Karpas-422 (cell line): ENCODE measurements around the gene TXNDC9. TPM values are rescaled to one million over a fixed set of nuclear protein-coding genes. Genes with fewer than 3 reads are reported as not detected.
"Not testable (repeated sequence)": the region's sequence is repeated elsewhere in the genome, so short reads cannot be mapped to it uniquely, and the experiment has no call there.

Experiments
- DNase-seq: peaks from one replicate; pipeline ENCODE4 v3.0.0-alpha.2; 2015
- H2AFZ ChIP-seq: fragments of 200-600 bp; sonication (generic); 2 replicates; pipeline ENCODE4 v1.6.1; 2014; ENCODE audit warnings: antibody characterized with exemption, low read length, mixed read lengths
- H3K27ac ChIP-seq: fragments of 200-600 bp; sonication (generic); 2 replicates; pipeline ENCODE4 v1.5.1; 2014; ENCODE audit warnings: mild to moderate bottlenecking, low read length, moderate library complexity
- H3K27me3 ChIP-seq: fragments of 200-600 bp; sonication (generic); 2 replicates; pipeline ENCODE4 v1.6.1; 2014; ENCODE audit warnings: low read length, mixed read lengths
- H3K36me3 ChIP-seq: fragments of 200-600 bp; sonication (generic); 2 replicates; pipeline ENCODE4 v1.6.1; 2014; ENCODE audit warnings: low read length, mixed read lengths; ENCODE audit not compliant: insufficient read depth
- H3K4me1 ChIP-seq: fragments of 200-600 bp; sonication (generic); 2 replicates; pipeline ENCODE4 v1.6.1; 2014; ENCODE audit warnings: mild to moderate bottlenecking, low read length, mixed read lengths
- H3K4me2 ChIP-seq: fragments of 200-600 bp; sonication (generic); 2 replicates; pipeline ENCODE4 v1.6.1; 2014; ENCODE audit warnings: low read length, low read depth, mild to moderate bottlenecking; ENCODE audit not compliant: poor library complexity, severe bottlenecking
- H3K4me3 ChIP-seq: fragments of 200-600 bp; sonication (generic); 2 replicates; pipeline ENCODE4 v1.5.1; 2014; ENCODE audit warnings: mild to moderate bottlenecking, antibody characterized with exemption, low read length, mixed read lengths
- H3K79me2 ChIP-seq: fragments of 200-600 bp; sonication (generic); 2 replicates; pipeline ENCODE4 v1.6.1; 2014; ENCODE audit warnings: mild to moderate bottlenecking, low read length, mixed read lengths
- H3K9ac ChIP-seq: fragments of 200-600 bp; sonication (generic); 2 replicates; pipeline ENCODE4 v1.6.0; 2014; ENCODE audit warnings: low read length
- H3K9me2 ChIP-seq: fragments of 200-600 bp; sonication (generic), shearing (Covaris generic); replicated peaks from 2 replicates; pipeline ENCODE4 v1.6.0; 2014; ENCODE audit warnings: mild to moderate bottlenecking, low read length, moderate library complexity; ENCODE audit not compliant: insufficient read depth
- H3K9me3 ChIP-seq: fragments of 300-700, 200-600 bp; sonication (generic); 2 replicates; pipeline ENCODE4 v1.6.1; 2014; ENCODE audit warnings: low read length, mixed read lengths
- H4K20me1 ChIP-seq: fragments of 200-600 bp; sonication (generic); 2 replicates; pipeline ENCODE4 v1.6.1; 2014; ENCODE audit warnings: mild to moderate bottlenecking, antibody characterized with exemption, low read length, low read depth; ENCODE audit not compliant: insufficient read depth
- total RNA-seq: library from RNA; depleted of rRNA; stranded (reverse); fragments of >200 nt; shearing (Covaris generic); gene quantifications from 2 replicates; pipeline ENCODE4 v1.2.3, GENCODE V29; 2014; ENCODE audit warnings: low replicate concordance

Gene TXNDC9
- total RNA-seq, 1 experiment from 2014 or later: 57.2 TPM

DNA sequence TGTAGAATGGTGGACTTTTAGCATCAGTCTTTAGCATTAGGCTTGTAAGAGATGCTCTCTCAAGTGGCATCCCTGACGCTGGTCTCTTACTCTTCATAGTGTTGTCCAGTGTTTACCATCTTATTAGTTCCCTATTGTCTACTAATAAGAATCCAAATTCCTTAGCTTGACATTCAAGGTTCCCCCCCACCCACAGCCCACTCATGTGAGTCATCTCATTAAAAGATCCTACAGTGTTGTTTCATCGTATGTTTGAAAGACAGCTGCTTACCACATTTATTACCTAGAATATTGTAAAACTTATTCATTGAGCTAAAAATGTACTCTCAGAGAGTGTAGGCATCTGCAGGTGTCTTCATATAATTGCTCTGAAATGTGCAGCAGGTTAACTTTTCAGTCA lies 29.5 kb upstream of the TXNDC9 start:
- no peaks in the 10 kb centered on the region for H3K4me1 ChIP-seq
- no peak overlapping the region for H3K4me3 ChIP-seq
- no peak overlapping the region for H2AFZ ChIP-seq
- no peak overlapping the region for H3K9ac ChIP-seq
- H3K9me3 ChIP-seq: no peaks in the 10 kb centered on the region
- peaks cover 86% of the 10 kb centered on the region for H3K36me3 ChIP-seq
- no peaks in the 10 kb centered on the region for H3K27me3 ChIP-seq
- H3K4me2 ChIP-seq: no peak overlapping the region
- peaks cover 51% of the 10 kb centered on the region for H3K79me2 ChIP-seq
- no peak overlapping the region for H3K27ac ChIP-seq
- DNase-seq: no peak
- H4K20me1 ChIP-seq: no peaks in the 10 kb centered on the region
- H3K9me2 ChIP-seq: no peaks in the 10 kb centered on the region

DNA sequence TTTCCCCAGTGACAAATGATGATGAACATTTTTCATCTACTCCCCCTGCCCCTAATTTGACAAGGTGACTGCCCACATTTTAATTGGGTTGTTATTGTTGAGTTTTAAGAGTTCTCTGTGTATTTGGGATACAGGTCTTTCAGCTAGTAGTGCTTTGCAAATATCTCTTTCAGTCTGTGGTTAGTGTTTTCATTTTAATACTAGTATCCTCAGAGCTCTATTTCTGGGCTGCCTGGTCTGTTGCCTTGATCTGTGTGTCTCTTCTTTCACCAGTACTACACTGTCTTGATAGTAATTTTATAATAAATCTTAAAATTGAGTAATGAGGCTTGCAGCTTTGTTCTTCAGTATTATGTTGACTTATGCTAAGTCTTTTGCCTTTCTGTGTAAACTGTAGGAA lies 20.7 kb upstream of the TXNDC9 start:
- H3K27me3 ChIP-seq: no peaks in the 10 kb centered on the region
- peaks cover 97% of the 10 kb centered on the region for H3K79me2 ChIP-seq
- H3K9me2 ChIP-seq: no peaks in the 10 kb centered on the region
- no peak overlapping the region for H3K27ac ChIP-seq
- H3K36me3 ChIP-seq: peaks cover 12% of the 10 kb centered on the region; the same call in 1 of the 2 replicates
- H3K4me2 ChIP-seq: no peak overlapping the region
- no peak overlapping the region for H3K4me3 ChIP-seq
- no peak overlapping the region for H2AFZ ChIP-seq
- no peak overlapping the region for H3K9ac ChIP-seq
- H3K4me1 ChIP-seq: peaks cover 24% of the 10 kb centered on the region
- H4K20me1 ChIP-seq: peaks cover 25% of the 10 kb centered on the region
- H3K9me3 ChIP-seq: no peaks in the 10 kb centered on the region
- no peak for DNase-seq

DNA sequence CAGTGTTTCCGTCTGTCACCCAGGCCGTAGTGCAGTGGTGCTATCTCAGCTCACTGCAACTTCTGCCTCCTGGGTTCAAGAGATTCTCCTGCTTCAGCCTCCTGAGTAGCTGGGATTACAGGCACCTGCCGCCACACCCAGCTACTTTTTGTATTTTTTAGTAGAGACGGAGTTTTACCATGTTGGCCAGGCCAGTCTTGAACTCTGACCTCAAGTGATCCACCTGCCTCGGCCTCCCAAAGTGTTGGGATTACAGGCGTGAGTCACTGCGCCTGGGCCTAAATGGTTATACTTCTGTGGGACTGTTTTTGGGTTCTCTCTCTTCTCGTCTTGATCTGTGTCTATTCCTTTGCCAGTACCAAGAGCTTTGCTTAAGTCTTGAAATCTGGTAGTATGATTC lies 18.7 kb upstream of the TXNDC9 start:
- peaks cover 99% of the 10 kb centered on the region for H3K79me2 ChIP-seq
- H3K27ac ChIP-seq, H3K9me2 ChIP-seq, H3K4me2 ChIP-seq, H3K9ac ChIP-seq, DNase-seq, H3K36me3 ChIP-seq, H3K27me3 ChIP-seq, H3K9me3 ChIP-seq, H3K4me3 ChIP-seq, H2AFZ ChIP-seq: not testable (repeated sequence)
- peaks cover 33% of the 10 kb centered on the region for H3K4me1 ChIP-seq
- H4K20me1 ChIP-seq: peaks cover 33% of the 10 kb centered on the region

DNA sequence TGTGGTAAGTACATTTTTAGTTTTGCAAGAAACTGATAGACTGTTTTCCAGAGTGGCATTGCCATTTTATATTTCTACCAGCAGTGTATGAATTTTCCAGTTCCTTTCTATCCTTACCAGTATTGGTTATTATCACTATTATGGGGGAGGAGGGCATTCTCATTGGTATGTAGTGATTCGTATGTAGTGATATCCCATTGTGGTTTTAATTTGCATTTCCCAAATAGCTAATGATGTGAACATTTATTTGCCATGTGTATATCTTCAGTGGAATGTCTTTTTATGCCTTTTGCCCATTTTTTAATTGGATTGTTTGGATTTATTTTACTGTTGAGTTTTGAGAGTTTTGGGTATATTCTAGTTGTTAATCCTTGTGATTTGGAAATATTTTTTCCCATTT lies 17.9 kb upstream of the TXNDC9 start:
- Histone ChIP-seq H3K4me1 (peaks cover 39% of the 10 kb centered on the region), H3K4me2 (no peak overlapping the region), H3K79me2 (peaks cover 99% of the 10 kb centered on the region), H3K9me2 (no peaks in the 10 kb centered on the region), H3K36me3 (no peaks in the 10 kb centered on the region), H3K9me3 (no peaks in the 10 kb centered on the region), H3K27ac (no peak overlapping the region), H2AFZ (no peak overlapping the region), H3K27me3 (no peaks in the 10 kb centered on the region), H3K9ac (no peak overlapping the region), H3K4me3 (no peak overlapping the region), H4K20me1 (peaks cover 34% of the 10 kb centered on the region)
- DNase-seq: no peak

DNA sequence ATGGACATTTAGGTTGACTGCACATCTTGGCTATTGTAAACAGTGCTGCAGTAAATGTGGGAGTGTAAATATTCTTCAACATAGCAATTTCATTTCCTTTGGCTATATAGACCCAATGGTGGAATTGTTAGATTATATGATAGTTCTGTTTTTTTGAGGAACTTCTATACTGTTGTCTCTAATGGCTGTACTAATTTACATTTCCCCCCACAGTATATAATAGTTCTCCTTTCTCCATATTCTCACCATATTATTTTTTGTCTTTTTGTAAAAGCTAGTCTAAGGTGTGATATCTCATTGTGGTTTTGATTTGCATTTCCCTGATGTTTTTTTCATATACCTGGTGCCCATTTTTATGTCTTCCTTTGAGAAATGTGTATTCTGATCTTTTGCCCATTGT lies 14.1 kb upstream of the TXNDC9 start:
- Histone ChIP-seq H2AFZ (no peak overlapping the region), H3K36me3 (no peaks in the 10 kb centered on the region), H3K27me3 (no peaks in the 10 kb centered on the region), H3K9ac (no peak overlapping the region), H3K9me2 (no peaks in the 10 kb centered on the region), H3K9me3 (no peaks in the 10 kb centered on the region), H3K4me3 (no peak overlapping the region), H3K4me1 (peaks cover 42% of the 10 kb centered on the region), H3K4me2 (no peak overlapping the region), H3K27ac (no peak overlapping the region), H4K20me1 (peaks cover 43% of the 10 kb centered on the region), H3K79me2 (peaks cover 98% of the 10 kb centered on the region)
- no peak for DNase-seq

DNA sequence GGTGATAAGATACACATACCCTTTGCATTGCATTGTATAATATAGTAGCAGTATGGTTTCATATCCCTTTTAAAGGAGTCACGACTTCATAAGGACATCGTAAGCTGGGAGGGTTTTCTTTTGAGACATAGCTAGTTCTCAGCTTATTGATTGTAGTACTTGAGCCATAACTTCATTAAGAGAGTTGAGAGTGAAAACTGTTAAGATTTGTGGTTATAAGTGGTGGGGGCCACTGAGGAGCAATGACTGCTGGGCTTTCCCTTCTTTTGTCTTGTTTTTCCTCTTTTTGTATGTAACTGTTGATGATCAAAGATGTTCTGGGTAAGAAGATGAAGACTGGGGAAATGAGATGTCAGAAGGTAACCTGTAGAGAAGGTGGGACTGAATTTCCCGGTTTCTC lies 12.0 kb upstream of the TXNDC9 start:
- no peak for DNase-seq
- peaks cover 42% of the 10 kb centered on the region for H4K20me1 ChIP-seq

DNA sequence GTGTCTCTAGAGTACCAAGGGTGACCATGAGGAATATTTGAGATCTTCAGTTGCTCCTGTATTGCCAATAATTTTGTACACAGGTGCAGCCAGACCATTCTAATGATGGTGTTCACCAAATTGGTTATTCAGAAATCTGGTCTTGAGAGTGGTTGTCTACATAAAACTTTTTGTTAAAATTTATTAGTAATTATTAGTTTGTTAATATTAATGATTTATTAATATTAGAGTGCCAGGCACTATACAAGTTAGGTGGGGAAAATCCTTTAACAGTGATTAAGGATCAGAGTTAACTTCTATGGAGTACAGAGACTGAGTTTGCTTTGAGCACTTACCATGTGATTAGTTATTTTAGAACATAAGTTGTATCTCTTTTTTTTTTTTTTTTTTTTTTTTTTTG lies 10.1 kb upstream of the TXNDC9 start:
- Histone ChIP-seq H3K9me2 (no peaks in the 10 kb centered on the region), H3K9me3 (no peaks in the 10 kb centered on the region), H3K4me1 (peaks cover 40% of the 10 kb centered on the region), H3K79me2 (peaks cover 99% of the 10 kb centered on the region), H4K20me1 (peaks cover 52% of the 10 kb centered on the region), H2AFZ (no peak overlapping the region), H3K27ac (no peak overlapping the region), H3K27me3 (no peaks in the 10 kb centered on the region), H3K9ac (no peak overlapping the region), H3K4me2 (no peak overlapping the region), H3K36me3 (no peaks in the 10 kb centered on the region), H3K4me3 (no peak overlapping the region)
- DNase-seq: no peak

More for the DNA sequence above, 12.0 kb upstream of the TXNDC9 start:
- H3K9me2 ChIP-seq: no peaks in the 10 kb centered on the region
- H3K9ac ChIP-seq: no peak overlapping the region
- H3K4me3 ChIP-seq: no peak overlapping the region
- no peak overlapping the region for H3K4me2 ChIP-seq
- H3K27me3 ChIP-seq: no peaks in the 10 kb centered on the region
- no peaks in the 10 kb centered on the region for H3K36me3 ChIP-seq
- H2AFZ ChIP-seq: no peak overlapping the region
- H3K27ac ChIP-seq: peak overlapping the region; percentile 13; the same call in 1 of the 2 replicates
- H3K9me3 ChIP-seq: no peaks in the 10 kb centered on the region
- peaks cover 33% of the 10 kb centered on the region for H3K4me1 ChIP-seq
- peaks cover 98% of the 10 kb centered on the region for H3K79me2 ChIP-seq

DNA sequence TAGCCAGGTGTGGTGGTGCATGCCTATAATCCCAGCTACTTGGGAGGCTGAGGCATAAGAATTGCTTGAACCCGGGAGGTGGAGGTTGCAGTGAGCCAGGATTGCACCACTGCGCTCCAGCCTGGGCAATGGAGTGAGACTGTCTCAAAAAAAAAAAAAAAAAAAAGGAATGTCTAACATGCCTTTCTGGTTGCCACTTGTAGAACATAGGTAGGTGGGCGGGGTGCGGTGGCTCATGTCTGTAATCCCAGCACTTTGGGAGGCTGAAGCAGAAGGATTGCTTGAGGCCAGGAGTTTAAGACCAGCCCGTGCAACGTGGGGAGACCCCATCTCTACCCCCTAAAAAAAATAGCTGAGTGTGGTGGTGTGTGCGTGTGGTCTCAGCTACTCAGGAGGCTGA lies 9.3 kb upstream of the TXNDC9 start:
- Histone ChIP-seq H3K4me1 (peaks cover 45% of the 10 kb centered on the region), H3K79me2 (peaks cover 99% of the 10 kb centered on the region), H4K20me1 (peaks cover 54% of the 10 kb centered on the region)
- H3K4me3 ChIP-seq, H3K36me3 ChIP-seq, H3K9me2 ChIP-seq, DNase-seq, H2AFZ ChIP-seq, H3K9me3 ChIP-seq, H3K27me3 ChIP-seq, H3K4me2 ChIP-seq, H3K27ac ChIP-seq, H3K9ac ChIP-seq: not testable (repeated sequence)

DNA sequence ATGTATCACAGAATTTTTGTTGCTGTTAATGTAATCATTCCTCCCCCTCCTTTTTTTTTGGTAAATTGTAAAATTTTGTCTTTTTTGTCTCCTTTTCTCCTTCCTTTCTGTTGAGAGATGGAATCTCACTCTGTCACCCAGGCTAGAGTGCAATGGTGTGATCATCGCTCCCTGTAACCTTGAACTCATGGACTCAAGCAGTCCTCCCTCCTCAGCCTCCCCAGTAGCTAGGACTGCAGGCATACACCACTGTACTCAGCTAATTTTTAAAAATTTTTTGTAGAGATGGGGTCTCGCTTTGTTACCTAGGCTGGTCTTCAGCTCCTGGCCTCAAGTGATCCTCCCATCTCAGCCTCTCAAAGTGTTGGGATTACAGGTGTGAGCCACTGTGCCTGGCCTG lies 6.4 kb upstream of the TXNDC9 start:
- no peak overlapping the region for H3K27ac ChIP-seq
- H3K79me2 ChIP-seq: peaks cover 99% of the 10 kb centered on the region
- H3K9me3 ChIP-seq: no peaks in the 10 kb centered on the region
- H2AFZ ChIP-seq: no peak overlapping the region
- DNase-seq: no peak
- H3K4me2 ChIP-seq: no peak overlapping the region
- peaks cover 43% of the 10 kb centered on the region for H3K4me1 ChIP-seq
- no peaks in the 10 kb centered on the region for H3K9me2 ChIP-seq
- no peaks in the 10 kb centered on the region for H3K36me3 ChIP-seq
- no peaks in the 10 kb centered on the region for H3K27me3 ChIP-seq
- H3K4me3 ChIP-seq: no peak overlapping the region
- H3K9ac ChIP-seq: no peak overlapping the region
- peaks cover 61% of the 10 kb centered on the region for H4K20me1 ChIP-seq
